Activated T-cell treated with anti-CD3 and anti-CD28 coated beads, Interleukin-2, amount 50 U/mL, for 4 hours (primary cell): ENCODE data around the gene INHA. TPM values are rescaled to one million over a fixed set of nuclear protein-coding genes. Genes with fewer than 3 reads are reported as not detected.
A peak's percentile ranks its signal among the peaks of the same experiment; 100 is the strongest.

Source experiments
- ATAC-seq, 2 donors: fragments of 200-7000 bp; cut with Tn5 transposase; one replicate each; pipeline ENCODE4 v1.10.0; 2021
- DNase-seq: peaks from one replicate; pipeline ENCODE4 v3.0.0-alpha.2; 2020
- H3K27me3 Mint-ChIP-seq: one replicate; pipeline ENCODE4 v1.8.0; 2021; ENCODE audit warnings: low read depth, mixed read lengths
- H3K36me3 Mint-ChIP-seq: one replicate; pipeline ENCODE4 v1.8.0; 2022; ENCODE audit warnings: mixed read lengths; ENCODE audit not compliant: insufficient read depth
- H3K4me1 Mint-ChIP-seq: one replicate; pipeline ENCODE4 v1.8.0; 2021; ENCODE audit warnings: low read depth, mixed read lengths
- H3K4me3 Mint-ChIP-seq: one replicate; pipeline ENCODE4 v1.8.0; 2021; ENCODE audit warnings: mild to moderate bottlenecking, moderate library complexity, mixed read lengths
- H3K9me3 Mint-ChIP-seq: one replicate; pipeline ENCODE4 v1.8.0; 2021; ENCODE audit warnings: mixed read lengths
- total RNA-seq, 3 donors: library from RNA; stranded (reverse); gene quantifications; one replicate each; pipeline ENCODE4 v1.2.1, GENCODE V29; 2021

INHA gene
- total RNA-seq, 3 donors from 2014 or later = not detected

GRCh38 chr2:219536967-219537366 lies 35.1 kb upstream of the INHA start:
- H3K4me3 Mint-ChIP-seq = no peak overlapping the region

GRCh38 chr2:219537657-219538488 lies 34.2 kb upstream of the INHA start:
- Mint-ChIP-seq H3K9me3 (no peaks in the 10 kb centered on the region), H3K27me3 (peaks cover 3% of the 10 kb centered on the region), H3K4me1 (peaks cover 17% of the 10 kb centered on the region), H3K4me3 (no peak overlapping the region), H3K36me3 (peaks cover 15% of the 10 kb centered on the region)
- DNase-seq (no peak), ATAC-seq (no peak)

More at GRCh38 chr2:219536967-219537366, 35.1 kb upstream of the INHA start:
- Mint-ChIP-seq H3K27me3 (peaks cover 7% of the 10 kb centered on the region), H3K36me3 (peaks cover 15% of the 10 kb centered on the region), H3K9me3 (no peaks in the 10 kb centered on the region), H3K4me1 (peaks cover 7% of the 10 kb centered on the region)
- DNase-seq = no peak
- ATAC-seq = no peak

GRCh38 chr2:219538504-219538951 lies 33.6 kb upstream of the INHA start:
- peaks cover 15% of the 10 kb centered on the region for H3K36me3 Mint-ChIP-seq
- ATAC-seq (no peak), DNase-seq (no peak)
- H3K9me3 Mint-ChIP-seq = no peaks in the 10 kb centered on the region
- peaks cover 2% of the 10 kb centered on the region for H3K27me3 Mint-ChIP-seq
- H3K4me1 Mint-ChIP-seq = peaks cover 17% of the 10 kb centered on the region
- H3K4me3 Mint-ChIP-seq = no peak overlapping the region

- no peaks in the 10 kb centered on the region for H3K27me3 Mint-ChIP-seq
- H3K9me3 Mint-ChIP-seq = no peaks in the 10 kb centered on the region
- no peak overlapping the region for H3K4me3 Mint-ChIP-seq
- ATAC-seq = no peak
- peaks cover 15% of the 10 kb centered on the region for H3K36me3 Mint-ChIP-seq
- H3K4me1 Mint-ChIP-seq = peaks cover 18% of the 10 kb centered on the region
- DNase-seq = no peak
These were observed 32.9 kb upstream of the INHA start for GRCh38 chr2:219538956-219539788.

- DNase-seq (no peak), ATAC-seq (no peak)
- H3K4me1 Mint-ChIP-seq = peaks cover 25% of the 10 kb centered on the region
- H3K27me3 Mint-ChIP-seq = no peaks in the 10 kb centered on the region
- peaks cover 15% of the 10 kb centered on the region for H3K36me3 Mint-ChIP-seq
- H3K9me3 Mint-ChIP-seq = no peaks in the 10 kb centered on the region
- no peak overlapping the region for H3K4me3 Mint-ChIP-seq
These were observed 32.0 kb upstream of the INHA start for GRCh38 chr2:219539926-219540678.

- H3K27me3 Mint-ChIP-seq = no peaks in the 10 kb centered on the region
- H3K36me3 Mint-ChIP-seq = peaks cover 15% of the 10 kb centered on the region
- peak overlapping the region; percentile 37 for H3K4me3 Mint-ChIP-seq
- no peaks in the 10 kb centered on the region for H3K9me3 Mint-ChIP-seq
- DNase-seq = no peak
- ATAC-seq = no peak
- peaks cover 25% of the 10 kb centered on the region for H3K4me1 Mint-ChIP-seq
These were observed 31.2 kb upstream of the INHA start for GRCh38 chr2:219540784-219541504.

- Mint-ChIP-seq H3K36me3 (peaks cover 15% of the 10 kb centered on the region), H3K4me1 (peaks cover 25% of the 10 kb centered on the region), H3K4me3 (peak overlapping the region; percentile 62), H3K9me3 (no peaks in the 10 kb centered on the region), H3K27me3 (no peaks in the 10 kb centered on the region)
- ATAC-seq (peak; percentile 36 to 39), DNase-seq (peak; percentile 84)
These were observed 30.4 kb upstream of the INHA start for GRCh38 chr2:219541611-219542180.

GRCh38 chr2:219542931-219543595 lies 29.0 kb upstream of the INHA start:
- DNase-seq (no peak), ATAC-seq (peak; percentile 59 to 61)
- Mint-ChIP-seq H3K27me3 (no peaks in the 10 kb centered on the region), H3K4me1 (peaks cover 25% of the 10 kb centered on the region), H3K4me3 (peak overlapping the region; percentile 89), H3K9me3 (no peaks in the 10 kb centered on the region), H3K36me3 (peaks cover 15% of the 10 kb centered on the region)

- DNase-seq (peak; percentile 88), ATAC-seq (peak; percentile 79)
- peaks cover 25% of the 10 kb centered on the region for H3K4me1 Mint-ChIP-seq
These were observed 28.3 kb upstream of the INHA start, which contains the start of the genes CHPF and TMEM198 for GRCh38 chr2:219543596-219544358. Gene CHPF, minus strand, starts transcription at chr2:219543809. Its CDS starts 271 bp downstream, at chr2:219543538. Gene TMEM198, plus strand, starts transcription at chr2:219544028. Its CDS starts 700 bp downstream, at chr2:219544728.

GRCh38 chr2:219544567-219544966 lies 27.5 kb upstream of the INHA start:
- Mint-ChIP-seq H3K27me3 (peaks cover 4% of the 10 kb centered on the region), H3K36me3 (peaks cover 11% of the 10 kb centered on the region), H3K4me3 (peak overlapping the region; percentile 81), H3K4me1 (peaks cover 25% of the 10 kb centered on the region), H3K9me3 (no peaks in the 10 kb centered on the region)
- no peak for DNase-seq
- ATAC-seq = no peak

More at GRCh38 chr2:219543596-219544358, 28.3 kb upstream of the INHA start, which contains the start of the genes CHPF and TMEM198:
- Mint-ChIP-seq H3K9me3 (no peaks in the 10 kb centered on the region), H3K36me3 (peaks cover 15% of the 10 kb centered on the region), H3K4me3 (peak within 1 kb of the TSS; percentile 89), H3K27me3 (peaks cover 4% of the 10 kb centered on the region)

- Mint-ChIP-seq H3K4me3 (peak overlapping the region; percentile 81), H3K4me1 (peaks cover 25% of the 10 kb centered on the region), H3K9me3 (no peaks in the 10 kb centered on the region), H3K36me3 (peaks cover 8% of the 10 kb centered on the region), H3K27me3 (peaks cover 5% of the 10 kb centered on the region)
- no peak for DNase-seq
- ATAC-seq = no peak
These were observed 26.7 kb upstream of the INHA start for GRCh38 chr2:219545295-219545942.

GRCh38 chr2:219545943-219546352 lies 26.2 kb upstream of the INHA start:
- ATAC-seq = no peak
- no peak for DNase-seq
- Mint-ChIP-seq H3K9me3 (no peaks in the 10 kb centered on the region), H3K4me3 (no peak overlapping the region), H3K27me3 (peaks cover 10% of the 10 kb centered on the region), H3K36me3 (peaks cover 5% of the 10 kb centered on the region), H3K4me1 (peaks cover 25% of the 10 kb centered on the region)
